Endothelial cell of umbilical vein (primary cell): ENCODE data around the gene SMC1A. TPM values are rescaled to one million over a fixed set of nuclear protein-coding genes. Genes with fewer than 3 reads are reported as not detected.

Experiments
- BruUV-seq: library from RNA; stranded (reverse); fragments of 400-500 nt; replicated peaks from 2 replicates; lab custom pipeline; 2021; lab: Mats Ljungman, UMichigan
- CTCF ChIA-PET: fragments of 300-600, 350-600 bp; sonication (Branson Sonifier 250); formaldehyde crosslinking; loops from one replicate; lab custom pipeline; 2021; ENCODE audit warnings: antibody characterized with exemption, inconsistent platforms; lab: Charles Lee
- POLR2A ChIA-PET: fragments of 300-600, 350-600 bp; sonication (Branson Sonifier 250); formaldehyde crosslinking; loops from one replicate; lab custom pipeline; 2021; ENCODE audit warnings: antibody characterized with exemption, inconsistent platforms; lab: Charles Lee
- DNase-seq: peaks from one replicate; pipeline ENCODE4 v3.0.0-alpha.2; 2011; ENCODE audit warnings: low read depth, low spot score
- FAIRE-seq: peaks from 2 replicates; lab custom pipeline; 2011; peaks lifted over from hg19 to GRCh38; lab: Jason Lieb, UNC
- H2AFZ ChIP-seq: 2 replicates; pipeline ENCODE4 v1.6.0; 2012; ENCODE audit warnings: low read depth, low read length, control low read depth, inconsistent platforms
- H3K27ac ChIP-seq: 2 replicates; pipeline ENCODE4 v1.5.1; 2011; ENCODE audit warnings: low read depth, mild to moderate bottlenecking, control low read depth, low read length, moderate library complexity; ENCODE audit not compliant: insufficient read depth
- H3K27me3 ChIP-seq, 2 experiments: 2 replicates each; pipeline versions ENCODE4 v1.6.0 to v1.6.1; 2011; ENCODE audit warnings: low read length in 2 of 2, mixed read lengths in 1 of 2; ENCODE audit not compliant: control insufficient read depth in 2 of 2, insufficient read depth in 2 of 2
- H3K36me3 ChIP-seq, 2 experiments: 2 replicates in 1 of 2; 3 replicates in 1 of 2; pipeline ENCODE4 v1.5.1; 2011; ENCODE audit warnings: low read length in 2 of 2, mild to moderate bottlenecking in 1 of 2, moderate library complexity in 1 of 2; ENCODE audit not compliant: control insufficient read depth in 2 of 2, insufficient read depth in 2 of 2; ENCODE audit errors: extremely low read depth in 1 of 2
- H3K4me1 ChIP-seq: 3 replicates; pipeline ENCODE4 v1.5.1; 2011; ENCODE audit warnings: mild to moderate bottlenecking, low read length; ENCODE audit not compliant: control insufficient read depth, insufficient read depth; ENCODE audit errors: extremely low read depth
- H3K4me2 ChIP-seq: 2 replicates; pipeline ENCODE4 v1.6.1; 2011; ENCODE audit warnings: low read length, control low read depth, mixed read lengths; ENCODE audit not compliant: insufficient read depth
- H3K4me3 ChIP-seq, 3 experiments: fragments of 200-600 bp in 1 of 3; sonication (generic), shearing (Covaris generic) in 1 of 3; replicated peaks in 1 of 3; 2 replicates each; pipeline ENCODE4 v1.5.1; 2011 to 2016; ENCODE audit warnings: control low read depth in 3 of 3, low read length in 3 of 3, mild to moderate bottlenecking in 2 of 3, inconsistent platforms in 1 of 3, low read depth in 1 of 3, moderate library complexity in 1 of 3; ENCODE audit not compliant: insufficient read depth in 1 of 3
- H3K79me2 ChIP-seq: 2 replicates; pipeline ENCODE4 v1.6.0; 2012; ENCODE audit warnings: low read length, inconsistent platforms; ENCODE audit not compliant: control insufficient read depth, insufficient read depth
- H3K9ac ChIP-seq: replicated peaks from 2 replicates; pipeline ENCODE3; 2011; ENCODE audit warnings: low read length, control low read depth; ENCODE audit not compliant: insufficient read depth; ENCODE audit errors: extremely low read depth
- H3K9me1 ChIP-seq: replicated peaks from 3 replicates; pipeline ENCODE4 v1.6.0; 2011; ENCODE audit warnings: mild to moderate bottlenecking, low read length; ENCODE audit not compliant: control insufficient read depth, insufficient read depth; ENCODE audit errors: extremely low read depth
- H3K9me3 ChIP-seq: replicated peaks from 2 replicates; pipeline ENCODE4 v1.5.1; 2012; ENCODE audit warnings: low read length, inconsistent platforms; ENCODE audit not compliant: control insufficient read depth, insufficient read depth
- H4K20me1 ChIP-seq: replicated peaks from 2 replicates; pipeline ENCODE3; 2011; ENCODE audit warnings: mild to moderate bottlenecking, low read length; ENCODE audit not compliant: control insufficient read depth, insufficient read depth; ENCODE audit errors: extremely low read depth
- CTCF ChIP-seq, 2 donors: IDR thresholded peaks; 1 replicate in 1 of 2; 2 replicates in 1 of 2; pipeline ENCODE4 v1.5.1; 2011; ENCODE audit warnings: low read length in 2 of 2, mild to moderate bottlenecking in 2 of 2, moderate library complexity in 2 of 2, control low read depth in 1 of 2, inconsistent platforms in 1 of 2, low read depth in 1 of 2; ENCODE audit not compliant: insufficient read depth in 1 of 2; ENCODE audit errors: extremely low read depth in 1 of 2
- EZH2 ChIP-seq: IDR thresholded peaks from 2 replicates; pipeline ENCODE4 v1.6.1; 2012; ENCODE audit warnings: borderline replicate concordance, low read depth, mild to moderate bottlenecking, moderate library complexity, low read length, inconsistent platforms; ENCODE audit not compliant: severe bottlenecking
- FOS ChIP-seq: IDR thresholded peaks from 2 replicates; pipeline ENCODE4 v1.6.1; 2011; ENCODE audit warnings: mild to moderate bottlenecking, low read length, moderate library complexity, borderline replicate concordance; ENCODE audit not compliant: insufficient read depth
- GATA2 ChIP-seq: IDR thresholded peaks from 2 replicates; pipeline ENCODE4 v1.7.0; 2011; ENCODE audit warnings: low read depth, mild to moderate bottlenecking, moderate library complexity, mixed read lengths, low read length; ENCODE audit not compliant: insufficient read length, insufficient read depth
- JUN ChIP-seq: IDR thresholded peaks from 2 replicates; pipeline ENCODE4 v1.6.1; 2011; ENCODE audit warnings: borderline replicate concordance, low read depth; ENCODE audit not compliant: insufficient read length, insufficient read depth
- MAX ChIP-seq: IDR thresholded peaks from 2 replicates; pipeline ENCODE4 v1.6.1; 2011; ENCODE audit not compliant: insufficient read depth, insufficient read length
- MYC ChIP-seq: IDR thresholded peaks from one replicate; pipeline ENCODE4 v1.6.1; 2011; ENCODE audit warnings: mild to moderate bottlenecking, low read depth, low read length
- POLR2A ChIP-seq: IDR thresholded peaks from 2 replicates; pipeline ENCODE4 v1.6.1; 2012; ENCODE audit warnings: low read depth, mild to moderate bottlenecking, control low read depth, low read length
- POLR2AphosphoS5 ChIP-seq: IDR thresholded peaks from 2 replicates; pipeline ENCODE4 v1.6.1; 2012; ENCODE audit warnings: low read depth, mild to moderate bottlenecking, control low read depth, low read length, moderate library complexity; ENCODE audit not compliant: insufficient read depth
- dilution Hi-C: fragments of 300-500 bp; cut with MboI; formaldehyde crosslinking; loops from one replicate; pipeline ENCODE4 v1.15.0; 2019; ENCODE audit warnings: low sequenced_read_pairs; ENCODE audit not compliant: extremely low pct_ligation_motif_present
- intact Hi-C: fragments of 100-400 bp; cut with micrococcal nuclease; formaldehyde crosslinking; loops from one replicate; pipeline ENCODE4 v1.10.0; 2022
- polyA plus RNA-seq, 4 experiments: library from polyadenylated mRNA; depleted of rRNA in 3 of 4; stranded (reverse) in 3 of 4; unstranded in 1 of 4; fragments of >200 nt; gene quantifications; 2 replicates each; pipeline versions ENCODE4 v1.2.1 to v1.2.3, GENCODE V29; 2011 to 2012; ENCODE audit warnings: missing spikeins in 1 of 4
- total RNA-seq: library from RNA; stranded (reverse); gene quantifications from 2 replicates; pipeline ENCODE4 v1.2.3, GENCODE V29; 2021

The SMC1A gene
- total and polyA plus RNA-seq, 2 donors (not counting 3 experiments of a cell fraction or from before 2014, with no cell fraction given) = 15.4 to 75.9 TPM

GRCh38 chrX:53422861-53423306 is 430 bp upstream of the SMC1A start, which contains the start of gene RIBC1:
TSS of gene RIBC1 (plus strand) at chrX:53422873. CDS start at chrX:53426277, 3,404 bp downstream.
- no peaks in the 10 kb centered on the region for H4K20me1 ChIP-seq
- FAIRE-seq = no peak
- peak within 1 kb of the TSS; percentile 78 for H2AFZ ChIP-seq
- no peaks in the 10 kb centered on the region for H3K27me3 ChIP-seq
- H3K9me3 ChIP-seq = no peaks in the 10 kb centered on the region
- intact Hi-C loops (loop anchor here (1.0 to 10.0 kb wide), 4 partner anchors 11 to 328 kb away; partner anchors contain the start of genes HSD17B10 and KANTR), dilution Hi-C loops (no loop called here)
- DNase-seq = no peak
- POLR2A ChIA-PET = interaction anchor here (0.6 to 0.7 kb wide), 2 partner anchors 12 to 38 kb away, joined by 3 read pairs; partner anchors contain the start of gene HSD17B10
- peaks cover 12% of the 10 kb centered on the region for H3K4me1 ChIP-seq
- H3K4me2 ChIP-seq = peak within 1 kb of the TSS; percentile 85
- peaks cover 38% of the 10 kb centered on the region for H3K79me2 ChIP-seq
- peak within 1 kb of the TSS; percentile 66 to 81 (median 80) for H3K4me3 ChIP-seq
- CTCF ChIA-PET = interaction anchor here (0.7 to 3.9 kb wide), 7 partner anchors 13 to 140 kb away, joined by 3 to 16 read pairs (median 6); no protein-coding TSS in a partner anchor
- peak within 1 kb of the TSS; percentile 88 for H3K27ac ChIP-seq
- H3K36me3 ChIP-seq = no peaks in the 10 kb centered on the region
- no TSS peak for BruUV-seq
- no peaks in the 10 kb centered on the region for H3K9me1 ChIP-seq
- peak within 1 kb of the TSS; percentile 97 for H3K9ac ChIP-seq
- TF ChIP-seq EZH2 (no peak), JUN (no peak), POLR2A (no peak), FOS (no peak), GATA2 (no peak), POLR2AphosphoS5 (no peak), CTCF (IDR thresholded peaks at IDR 0.05; ENCODE audit: extremely low read depth in 1 of 2, insufficient read depth in 1 of 2, low read depth in 1 of 2, low read length in 2 of 2) (no peak), MYC (no peak), MAX (no peak)
